AG10803 (cell line): ENCODE data around the gene C2CD5.
A peak's percentile ranks its signal among the peaks of the same experiment; 100 is the strongest.

ENCODE experiments used
- DNase-seq: peaks from one replicate; pipeline ENCODE4 v3.0.0; 2010; ENCODE audit warnings: low read depth
- H3K4me3 ChIP-seq: 2 replicates; pipeline ENCODE4 v1.5.1; 2011; ENCODE audit warnings: mild to moderate bottlenecking, low read length, control low read depth
- TF ChIP-seq, protein P1 (sequence below): conservative IDR thresholded peaks from 2 replicates; pipeline ENCODE4 v1.5.1; 2011; ENCODE audit warnings: mild to moderate bottlenecking, low read length, control low read depth, inconsistent platforms

Gene C2CD5

DNA sequence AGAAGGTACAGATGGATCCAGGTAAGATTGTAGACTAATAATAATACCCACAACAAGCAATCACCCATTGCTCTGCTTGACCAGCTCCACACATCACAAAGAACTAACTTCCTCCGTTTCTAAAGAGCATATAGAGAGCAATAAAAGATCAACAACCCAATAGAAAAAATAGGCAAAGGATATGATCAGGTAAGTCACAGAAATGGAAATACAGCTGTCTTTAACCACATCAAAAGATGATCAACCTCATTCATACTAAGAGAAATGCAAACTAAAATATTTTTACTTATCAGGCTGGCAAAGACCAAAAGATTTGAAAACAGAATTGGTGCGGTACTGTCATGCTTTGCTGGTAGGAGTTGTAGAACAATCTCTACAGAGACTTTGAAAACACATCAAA, 8.9 kb downstream of the C2CD5 start:
- TF ChIP-seq, protein P1, sequence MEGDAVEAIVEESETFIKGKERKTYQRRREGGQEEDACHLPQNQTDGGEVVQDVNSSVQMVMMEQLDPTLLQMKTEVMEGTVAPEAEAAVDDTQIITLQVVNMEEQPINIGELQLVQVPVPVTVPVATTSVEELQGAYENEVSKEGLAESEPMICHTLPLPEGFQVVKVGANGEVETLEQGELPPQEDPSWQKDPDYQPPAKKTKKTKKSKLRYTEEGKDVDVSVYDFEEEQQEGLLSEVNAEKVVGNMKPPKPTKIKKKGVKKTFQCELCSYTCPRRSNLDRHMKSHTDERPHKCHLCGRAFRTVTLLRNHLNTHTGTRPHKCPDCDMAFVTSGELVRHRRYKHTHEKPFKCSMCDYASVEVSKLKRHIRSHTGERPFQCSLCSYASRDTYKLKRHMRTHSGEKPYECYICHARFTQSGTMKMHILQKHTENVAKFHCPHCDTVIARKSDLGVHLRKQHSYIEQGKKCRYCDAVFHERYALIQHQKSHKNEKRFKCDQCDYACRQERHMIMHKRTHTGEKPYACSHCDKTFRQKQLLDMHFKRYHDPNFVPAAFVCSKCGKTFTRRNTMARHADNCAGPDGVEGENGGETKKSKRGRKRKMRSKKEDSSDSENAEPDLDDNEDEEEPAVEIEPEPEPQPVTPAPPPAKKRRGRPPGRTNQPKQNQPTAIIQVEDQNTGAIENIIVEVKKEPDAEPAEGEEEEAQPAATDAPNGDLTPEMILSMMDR: no peak
- H3K4me3 ChIP-seq: no peak overlapping the region

DNA sequence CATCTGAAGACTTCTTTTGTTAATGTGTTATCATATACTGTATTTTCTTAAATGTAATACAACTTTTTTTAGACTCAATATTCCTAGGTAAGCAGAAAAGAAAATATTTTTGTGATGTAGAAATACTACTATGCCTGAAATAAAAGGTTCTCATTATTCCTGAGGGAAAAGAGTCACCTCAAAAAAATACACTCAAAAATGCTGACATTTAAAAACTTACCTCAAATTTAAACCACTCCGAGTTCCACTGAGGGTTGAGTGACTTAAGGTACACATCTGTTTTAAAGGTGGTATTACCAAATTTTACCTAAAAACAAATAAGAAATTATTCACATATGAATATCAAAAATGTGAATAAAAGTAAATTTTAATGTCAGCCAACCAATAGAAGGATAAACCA, 9.3 kb downstream of the C2CD5 start:
- no peak for DNase-seq
- TF ChIP-seq, protein P1: no peak
- no peak overlapping the region for H3K4me3 ChIP-seq

More for the DNA sequence above, 8.9 kb downstream of the C2CD5 start:
- no peak for DNase-seq

DNA sequence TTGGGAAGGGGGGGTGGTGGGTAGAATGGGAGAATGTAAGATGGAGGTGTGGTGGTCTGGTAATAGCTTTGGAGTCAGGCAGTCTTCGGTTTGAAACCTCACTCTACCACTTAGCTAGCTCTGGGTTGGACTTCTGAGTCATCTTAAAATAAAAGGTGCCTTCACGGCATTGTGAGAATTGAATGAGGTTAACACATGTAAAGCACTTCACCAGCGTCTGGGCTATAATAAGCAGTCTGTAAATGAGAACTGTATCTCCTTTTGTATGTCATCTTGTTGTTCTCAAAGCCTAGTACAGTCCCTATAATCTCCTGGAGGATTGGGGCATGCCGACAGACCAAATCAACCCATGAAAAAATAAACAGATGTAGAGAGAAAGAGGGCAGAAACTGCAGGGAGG, 11.2 kb downstream of the C2CD5 start:
- H3K4me3 ChIP-seq: no peak overlapping the region
- TF ChIP-seq, protein P1: no peak

DNA sequence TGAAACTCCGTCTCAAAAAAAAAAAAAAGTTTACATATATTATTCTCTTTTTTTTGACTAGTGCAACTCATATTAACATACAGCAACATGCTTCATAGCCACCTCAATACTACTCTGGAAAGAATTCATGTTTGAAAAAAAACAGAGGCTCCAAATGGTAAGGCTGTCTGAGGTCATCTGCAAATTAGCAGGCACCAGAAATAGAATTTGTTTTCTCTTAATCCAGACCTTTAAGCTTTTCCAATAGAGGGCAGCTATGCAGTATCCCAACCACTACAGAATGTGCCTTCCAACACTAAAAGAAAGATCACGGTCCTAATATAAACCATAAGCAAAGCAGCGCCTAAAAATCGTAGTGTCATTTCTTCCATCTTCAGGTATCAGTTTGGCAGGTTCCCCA, 12.0 kb downstream of the C2CD5 start:
- TF ChIP-seq, protein P1: no peak
- DNase-seq: no peak

More for the DNA sequence above, 11.2 kb downstream of the C2CD5 start:
- no peak for DNase-seq

DNA sequence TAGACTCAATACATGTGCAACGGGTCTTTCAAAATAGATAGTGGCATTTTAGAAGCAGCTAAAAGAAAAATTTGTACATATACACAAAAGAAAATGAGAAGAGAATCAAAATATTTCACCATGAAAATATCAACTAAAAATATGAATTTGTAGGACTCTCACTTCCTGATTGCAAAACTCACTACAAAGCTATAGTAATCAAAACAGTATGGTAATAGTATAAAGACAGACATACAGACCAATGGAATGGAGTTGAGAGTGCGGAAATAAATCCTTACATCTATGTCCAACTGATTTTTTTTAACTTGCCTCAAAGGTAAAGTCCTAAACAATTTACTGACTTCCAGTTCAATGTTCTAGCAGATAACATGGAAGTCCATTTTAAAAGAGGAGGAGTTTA, 13.1 kb downstream of the C2CD5 start:
- DNase-seq: no peak
- H3K4me3 ChIP-seq: no peak overlapping the region
- TF ChIP-seq, protein P1: no peak

More for the DNA sequence above, 12.0 kb downstream of the C2CD5 start:
- no peak overlapping the region for H3K4me3 ChIP-seq

DNA sequence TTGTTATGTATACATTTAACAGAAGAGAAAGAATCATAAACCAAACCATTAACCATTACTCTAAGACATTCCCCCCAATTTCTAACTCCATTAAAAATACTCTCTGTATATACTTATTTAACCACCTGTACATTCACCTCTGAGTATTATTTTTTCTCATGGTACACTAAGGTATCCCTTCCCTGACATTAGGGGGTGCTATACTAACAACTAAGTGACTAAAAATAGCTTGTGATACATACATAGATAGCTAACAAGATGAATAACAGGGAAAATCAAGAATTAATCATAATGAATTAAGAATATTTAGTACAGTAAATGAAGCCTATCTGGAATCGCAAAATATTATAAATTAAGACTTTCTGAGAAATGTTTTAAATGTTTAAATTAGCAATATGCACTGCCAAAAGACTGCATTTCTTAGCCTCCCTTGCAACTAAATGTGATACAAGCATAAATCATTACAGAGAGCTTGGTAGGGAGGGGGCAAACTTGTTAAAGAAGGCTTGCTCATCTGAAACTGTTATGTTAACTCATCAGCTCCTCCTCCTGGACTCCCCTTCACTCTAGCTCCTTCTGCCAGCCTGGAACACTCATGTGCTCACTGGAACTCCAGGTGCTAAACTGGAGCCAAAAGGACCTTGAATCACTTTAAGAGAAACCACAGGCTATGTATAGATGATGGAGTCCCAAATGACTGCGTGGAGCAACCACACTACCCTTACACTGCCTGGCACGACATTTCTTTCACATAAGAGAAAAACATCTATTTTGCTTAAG, 14.9 kb downstream of the C2CD5 start:
- TF ChIP-seq, protein P1: peak; percentile 45
- peak; percentile 6 for DNase-seq
- no peak overlapping the region for H3K4me3 ChIP-seq

DNA sequence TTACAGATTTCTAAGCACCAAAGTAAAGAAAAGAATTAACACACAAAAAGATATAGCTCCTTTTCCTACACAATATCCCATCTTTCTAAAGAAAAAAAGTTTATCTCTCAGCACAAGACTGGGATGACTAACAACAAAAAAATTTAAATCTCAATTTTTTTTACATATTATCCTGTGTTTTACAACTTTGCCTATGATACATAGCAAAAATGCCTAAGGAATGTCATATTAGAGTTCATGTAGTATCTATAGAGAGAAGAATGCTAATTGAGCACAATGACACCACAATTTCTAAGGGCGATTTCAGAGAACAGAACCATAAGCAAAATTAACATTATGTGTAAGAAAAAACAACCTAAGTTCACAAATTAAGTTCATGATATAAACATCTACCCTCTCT, 16.3 kb downstream of the C2CD5 start:
- TF ChIP-seq, protein P1: no peak
- H3K4me3 ChIP-seq: no peak overlapping the region
- DNase-seq: peak; percentile 76
